Keratinocyte (primary cell): Measurements from ENCODE around the gene CCL4L2. TPM values are rescaled to one million over a fixed set of nuclear protein-coding genes. Genes with fewer than 3 reads are reported as not detected.
"Not testable (repeated sequence)": the region's sequence is repeated elsewhere in the genome, so short reads cannot be mapped to it uniquely, and the experiment has no call there.

Experiments used
- DNase-seq: peaks from one replicate; pipeline ENCODE4 v3.0.0-alpha.2; 2011; ENCODE audit warnings: low read depth, missing footprints, low spot score
- FAIRE-seq: peaks from 2 replicates; lab custom pipeline; 2011; peaks lifted over from hg19 to GRCh38; lab: Jason Lieb, UNC
- H2AFZ ChIP-seq: 2 replicates; pipeline ENCODE4 v1.6.0; 2012; ENCODE audit warnings: low read length, control low read depth, inconsistent platforms; ENCODE audit not compliant: control insufficient read depth
- H3K27ac ChIP-seq: 2 replicates; pipeline ENCODE4 v1.5.1; 2011; ENCODE audit warnings: low read length; ENCODE audit not compliant: control insufficient read depth, insufficient read depth
- H3K27me3 ChIP-seq: 3 replicates; pipeline ENCODE4 v1.6.0; 2011; ENCODE audit warnings: low read length; ENCODE audit not compliant: control insufficient read depth, insufficient read depth; ENCODE audit errors: extremely low read depth
- H3K36me3 ChIP-seq, 2 experiments: 2 replicates in 1 of 2; 3 replicates in 1 of 2; pipeline ENCODE4 v1.5.1; 2011; ENCODE audit warnings: low read length in 2 of 2, mild to moderate bottlenecking in 1 of 2; ENCODE audit not compliant: control insufficient read depth in 2 of 2, insufficient read depth in 2 of 2; ENCODE audit errors: extremely low read depth in 1 of 2
- H3K4me1 ChIP-seq: 3 replicates; pipeline ENCODE4 v1.5.1; 2011; ENCODE audit warnings: low read length; ENCODE audit not compliant: control insufficient read depth, insufficient read depth; ENCODE audit errors: extremely low read depth
- H3K4me2 ChIP-seq: 3 replicates; pipeline ENCODE4 v1.6.0; 2011; ENCODE audit warnings: low read depth, low read length; ENCODE audit not compliant: control insufficient read depth, insufficient read depth; ENCODE audit errors: extremely low read depth
- H3K4me3 ChIP-seq, 3 experiments: fragments of 200-600 bp in 1 of 3; sonication (generic) in 1 of 3; 2 replicates in 2 of 3; 3 replicates in 1 of 3; pipeline ENCODE4 v1.5.1; 2011 to 2016; ENCODE audit warnings: low read length in 3 of 3, mild to moderate bottlenecking in 3 of 3, control low read depth in 2 of 3, inconsistent platforms in 1 of 3, low read depth in 1 of 3, mixed read lengths in 1 of 3, mixed run types in 1 of 3, moderate library complexity in 1 of 3; ENCODE audit not compliant: control insufficient read depth in 2 of 3, insufficient read depth in 2 of 3; ENCODE audit errors: extremely low read depth in 1 of 3
- H3K79me2 ChIP-seq: 2 replicates; pipeline ENCODE4 v1.6.0; 2012; ENCODE audit warnings: low read length; ENCODE audit not compliant: control insufficient read depth, insufficient read depth
- H3K9ac ChIP-seq: 3 replicates; pipeline ENCODE4 v1.6.0; 2011; ENCODE audit warnings: low read length; ENCODE audit not compliant: control insufficient read depth, insufficient read depth; ENCODE audit errors: extremely low read depth
- H3K9me1 ChIP-seq: 3 replicates; pipeline ENCODE4 v1.6.0; 2011; ENCODE audit warnings: low read length; ENCODE audit not compliant: control insufficient read depth, insufficient read depth; ENCODE audit errors: extremely low read depth
- H3K9me3 ChIP-seq: 2 replicates; pipeline ENCODE4 v1.5.1; 2012; ENCODE audit warnings: low read depth, low read length; ENCODE audit not compliant: control insufficient read depth
- H4K20me1 ChIP-seq: 3 replicates; pipeline ENCODE4 v1.6.0; 2011; ENCODE audit warnings: low read length; ENCODE audit not compliant: control insufficient read depth, insufficient read depth; ENCODE audit errors: extremely low read depth
- EZH2 ChIP-seq: IDR thresholded peaks from one replicate; pipeline ENCODE4 v1.6.1; 2012; ENCODE audit warnings: inconsistent platforms, mild to moderate bottlenecking, low read length, moderate library complexity
- dilution Hi-C: fragments of 300-500 bp; cut with MboI; formaldehyde crosslinking; loops from one replicate; pipeline ENCODE4 v1.7.0; 2020; ENCODE audit warnings: low sequenced_read_pairs; ENCODE audit not compliant: extremely low pct_ligation_motif_present
- polyA plus RNA-seq, 5 experiments: library from polyadenylated mRNA; depleted of rRNA in 3 of 5; stranded (reverse) in 3 of 5; stranded (forward) in 1 of 5; unstranded in 1 of 5; fragments of >200 nt; gene quantifications; 1 replicate in 1 of 5; 2 replicates in 3 of 5; 3 replicates in 1 of 5; pipeline versions ENCODE4 v1.2.1 to v1.2.3, GENCODE V29; 2011 to 2012; ENCODE audit warnings: missing spikeins in 2 of 5, low read depth in 1 of 5, low replicate concordance in 1 of 5
- TF ChIP-seq, protein P1 (sequence below), 3 experiments: IDR thresholded peaks in 1 of 3; conservative IDR thresholded peaks in 1 of 3; optimal IDR thresholded peaks in 1 of 3; 2 replicates in 2 of 3; 3 replicates in 1 of 3; pipeline versions ENCODE3 to v1.5.1; 2011; ENCODE audit warnings: low read length in 3 of 3, mild to moderate bottlenecking in 3 of 3, moderate library complexity in 2 of 3, control low read depth in 1 of 3, inconsistent platforms in 1 of 3; ENCODE audit not compliant: insufficient read depth in 2 of 3; ENCODE audit errors: extremely low read depth in 1 of 3

The CCL4L2 gene
- polyA plus RNA-seq, 1 donor (not counting 4 experiments of a cell fraction or from before 2014, with no cell fraction given): not detected

DNA sequence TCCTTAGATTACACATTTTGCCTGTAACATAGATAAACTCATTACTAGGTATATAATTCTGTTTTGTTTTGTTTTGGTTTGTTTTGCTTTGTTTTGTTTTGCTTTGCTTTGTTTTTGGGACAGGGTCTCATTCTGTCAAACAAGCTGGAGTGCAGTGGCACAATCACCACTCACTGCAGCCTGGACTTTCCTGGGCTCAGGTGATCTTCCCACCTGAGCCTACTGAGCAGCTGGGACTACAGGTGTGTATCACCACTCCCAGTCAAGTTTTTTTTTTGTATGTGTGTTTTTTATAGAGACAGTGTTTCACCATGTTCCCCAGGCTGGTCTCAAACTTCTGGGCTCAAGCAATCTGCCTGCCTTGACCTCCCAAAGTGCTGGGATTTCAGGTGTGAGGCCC, 1.3 kb upstream of the CCL4L2 start:
- Histone ChIP-seq H3K27me3 (no peaks in the 10 kb centered on the region), H3K9me1 (no peaks in the 10 kb centered on the region), H3K79me2 (no peaks in the 10 kb centered on the region), H3K36me3 (no peaks in the 10 kb centered on the region), H3K27ac (no peak overlapping the region), H3K9ac (no peak overlapping the region), H3K4me1 (no peaks in the 10 kb centered on the region), H4K20me1 (no peaks in the 10 kb centered on the region), H3K4me3 (no peak overlapping the region), H2AFZ (no peak overlapping the region), H3K9me3 (no peaks in the 10 kb centered on the region), H3K4me2 (no peak overlapping the region)
- TF ChIP-seq, protein P1, sequence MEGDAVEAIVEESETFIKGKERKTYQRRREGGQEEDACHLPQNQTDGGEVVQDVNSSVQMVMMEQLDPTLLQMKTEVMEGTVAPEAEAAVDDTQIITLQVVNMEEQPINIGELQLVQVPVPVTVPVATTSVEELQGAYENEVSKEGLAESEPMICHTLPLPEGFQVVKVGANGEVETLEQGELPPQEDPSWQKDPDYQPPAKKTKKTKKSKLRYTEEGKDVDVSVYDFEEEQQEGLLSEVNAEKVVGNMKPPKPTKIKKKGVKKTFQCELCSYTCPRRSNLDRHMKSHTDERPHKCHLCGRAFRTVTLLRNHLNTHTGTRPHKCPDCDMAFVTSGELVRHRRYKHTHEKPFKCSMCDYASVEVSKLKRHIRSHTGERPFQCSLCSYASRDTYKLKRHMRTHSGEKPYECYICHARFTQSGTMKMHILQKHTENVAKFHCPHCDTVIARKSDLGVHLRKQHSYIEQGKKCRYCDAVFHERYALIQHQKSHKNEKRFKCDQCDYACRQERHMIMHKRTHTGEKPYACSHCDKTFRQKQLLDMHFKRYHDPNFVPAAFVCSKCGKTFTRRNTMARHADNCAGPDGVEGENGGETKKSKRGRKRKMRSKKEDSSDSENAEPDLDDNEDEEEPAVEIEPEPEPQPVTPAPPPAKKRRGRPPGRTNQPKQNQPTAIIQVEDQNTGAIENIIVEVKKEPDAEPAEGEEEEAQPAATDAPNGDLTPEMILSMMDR (optimal IDR thresholded peaks at IDR 0.05 in 1 of 3, IDR thresholded peaks at IDR 0.05 in 1 of 3, conservative IDR thresholded peaks at IDR 0.05 in 1 of 3; ENCODE audit: extremely low read depth in 1 of 3, insufficient read depth in 2 of 3, low read length in 3 of 3): no peak
- TF ChIP-seq EZH2: no peak
- dilution Hi-C loops: no loop called here
- DNase-seq (no peak), FAIRE-seq (no peak)

DNA sequence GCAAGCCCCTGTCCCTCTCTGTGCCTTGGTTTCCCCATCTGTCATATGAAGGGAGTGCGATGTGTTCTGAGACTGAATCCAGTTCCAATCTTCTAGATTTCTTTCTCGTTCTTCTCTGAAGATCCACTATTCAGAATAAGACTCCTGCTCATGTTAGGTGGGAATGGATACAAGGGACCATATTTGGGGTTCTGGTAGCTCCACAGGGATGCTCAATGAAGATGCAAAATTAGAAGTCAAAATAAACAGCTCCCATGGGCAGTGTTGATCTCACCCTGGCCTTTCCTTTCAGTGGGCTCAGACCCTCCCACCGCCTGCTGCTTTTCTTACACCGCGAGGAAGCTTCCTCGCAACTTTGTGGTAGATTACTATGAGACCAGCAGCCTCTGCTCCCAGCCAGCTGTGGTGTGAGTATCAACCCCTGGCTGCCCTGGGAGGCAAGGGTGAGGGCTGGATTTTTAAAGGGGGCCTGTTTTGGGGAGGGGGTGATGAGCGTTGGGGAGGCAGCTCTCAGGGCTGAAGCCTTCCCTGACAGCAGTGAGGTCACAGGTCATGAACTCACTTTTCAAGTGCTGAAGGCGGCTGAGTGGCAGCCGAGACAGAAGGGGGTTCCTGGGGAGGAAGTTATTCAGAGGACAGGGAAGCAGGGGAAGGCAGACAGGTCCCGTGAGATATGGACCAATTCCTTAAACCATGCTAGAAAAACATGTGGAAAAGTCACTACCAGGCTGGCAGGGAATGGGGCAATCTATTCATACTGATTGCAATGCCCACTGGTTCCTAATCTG, 815 bp downstream of the CCL4L2 start:
- H3K27me3 ChIP-seq, H3K36me3 ChIP-seq, H3K4me3 ChIP-seq, FAIRE-seq, H3K4me1 ChIP-seq, H3K9ac ChIP-seq, H3K9me3 ChIP-seq, H4K20me1 ChIP-seq, H3K79me2 ChIP-seq, dilution Hi-C loops, H3K27ac ChIP-seq, H2AFZ ChIP-seq, DNase-seq, H3K4me2 ChIP-seq, H3K9me1 ChIP-seq: not testable (repeated sequence)

DNA sequence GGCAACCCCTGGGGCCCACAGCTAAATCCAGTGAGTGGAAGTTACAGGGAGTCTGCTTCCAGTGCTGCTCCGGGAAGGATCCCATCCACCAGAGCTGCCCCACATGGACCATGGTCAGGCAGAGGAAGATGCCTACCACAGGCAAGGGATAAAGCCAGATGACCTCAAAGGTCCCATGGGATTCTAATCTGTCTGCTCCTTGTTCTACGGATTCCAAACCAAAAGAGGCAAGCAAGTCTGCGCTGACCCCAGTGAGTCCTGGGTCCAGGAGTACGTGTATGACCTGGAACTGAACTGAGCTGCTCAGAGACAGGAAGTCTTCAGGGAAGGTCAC, 1.4 kb downstream of the CCL4L2 start:
- no peak for FAIRE-seq
- TF ChIP-seq EZH2: no peak
- H3K79me2 ChIP-seq: no peaks in the 10 kb centered on the region

More for the DNA sequence above, 1.4 kb downstream of the CCL4L2 start:
- Histone ChIP-seq H2AFZ (no peak overlapping the region), H4K20me1 (no peaks in the 10 kb centered on the region), H3K36me3 (no peaks in the 10 kb centered on the region), H3K4me1 (no peaks in the 10 kb centered on the region), H3K4me2 (no peak overlapping the region), H3K9me3 (no peaks in the 10 kb centered on the region), H3K27me3 (no peaks in the 10 kb centered on the region), H3K27ac (no peak overlapping the region), H3K9me1 (no peaks in the 10 kb centered on the region), H3K4me3 (no peak overlapping the region), H3K9ac (no peak overlapping the region)
- dilution Hi-C loops: no loop called here
- no peak for DNase-seq
